Measurements from ENCODE around the gene LGR6. TPM values are rescaled to one million over a fixed set of nuclear protein-coding genes. Genes with fewer than 3 reads are reported as not detected.

The LGR6 gene
- total and polyA plus RNA-seq, 2 experiments from 2014 or later = 0.66 to 0.89 TPM

DNA sequence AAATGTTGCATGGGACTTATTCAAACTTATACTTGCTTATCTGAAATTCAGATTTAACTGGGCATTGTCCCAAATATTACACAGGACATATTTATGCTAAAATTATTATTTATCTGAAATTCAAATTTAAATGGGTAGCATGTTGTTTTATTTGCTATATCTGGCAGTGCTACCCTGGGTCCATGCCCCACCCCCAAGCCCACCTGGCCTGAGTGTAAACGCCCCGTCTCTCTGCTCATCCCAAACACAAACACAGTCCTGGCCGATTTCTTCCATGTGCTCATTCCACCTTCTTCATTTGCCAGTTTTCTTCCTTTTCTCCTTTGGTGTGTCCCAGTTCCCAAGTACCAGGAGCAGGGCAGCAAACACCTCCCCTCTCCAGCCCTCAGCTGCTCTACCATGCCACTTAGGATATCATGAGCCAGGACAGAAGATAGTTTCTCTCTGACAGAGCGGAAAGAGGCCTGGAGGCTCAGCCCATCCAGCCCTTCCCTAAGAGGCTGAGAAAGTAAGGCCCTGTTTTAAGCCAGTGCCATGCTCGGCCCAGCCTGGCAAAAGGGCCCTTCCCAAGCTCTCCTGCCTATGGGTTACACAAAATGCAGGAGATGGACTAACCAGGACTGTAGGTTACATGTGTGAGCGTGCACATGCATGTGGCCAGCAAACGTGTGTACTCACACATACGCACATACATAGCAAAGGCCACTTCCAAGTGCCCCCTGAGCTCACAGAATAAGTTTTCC is 78.7 kb downstream of the LGR6 start (continued):
- TF ChIP-seq ZNF331 (CRISPR knock-in tag; IDR thresholded peaks at IDR 0.05; ENCODE audit: low read depth) (no peak), POLR2AphosphoS5 (IDR thresholded peaks at IDR 0.05; ENCODE audit: low read depth) (no peak), NANOG (IDR thresholded peaks at IDR 0.05; ENCODE audit: borderline replicate concordance) (no peak), EZH2 (IDR thresholded peaks at IDR 0.05; ENCODE audit: low read depth, unreplicated experiment) (no peak), EZH2phosphoT487 (IDR thresholded peaks at IDR 0.05; ENCODE audit: unreplicated experiment) (no peak)

DNA sequence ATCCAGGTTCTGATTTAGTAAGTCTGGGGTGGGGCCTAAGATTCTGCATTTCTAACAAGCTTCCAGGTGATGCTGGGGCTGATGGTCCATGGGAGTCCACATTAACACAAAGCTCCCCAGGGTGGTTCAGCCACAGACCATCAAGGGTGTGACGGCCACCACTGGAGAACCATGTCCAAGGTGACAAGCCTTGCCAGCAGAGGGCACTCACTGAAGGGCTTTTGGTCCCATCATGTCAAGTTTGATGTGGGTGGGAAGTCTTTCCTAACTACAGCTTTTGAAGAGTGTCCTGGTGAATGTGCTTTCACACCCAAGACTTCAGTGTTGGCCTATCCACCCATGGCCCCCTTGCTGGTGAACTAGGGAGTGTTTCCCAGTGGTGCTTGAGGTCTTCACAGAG is 81.0 kb downstream of the LGR6 start:
- peak; percentile 70 for ATAC-seq

More for the DNA sequence above, 81.0 kb downstream of the LGR6 start:
- DNase-seq (ENCODE audit: low spot score) = peak; percentile 54
- Mint-ChIP-seq H3K9me3 (no peaks in the 10 kb centered on the region; the same call in 2 of the 3 replicates), H3K27me3 (ENCODE audit: insufficient read depth, low read depth, poor library complexity) (peaks cover 5% of the 10 kb centered on the region), H3K4me3 (no peak overlapping the region), H3K27ac (no peak overlapping the region), H3K4me1 (peaks cover 3% of the 10 kb centered on the region; the same call in 2 of the 3 replicates), H3K36me3 (ENCODE audit: low read depth) (no peaks in the 10 kb centered on the region)
- no peak overlapping the region for H3K27ac ChIP-seq (ENCODE audit: low read depth)
- no peaks in the 10 kb centered on the region for H3F3A ChIP-seq (replicated peaks; ENCODE audit: low read depth)
- no peaks in the 10 kb centered on the region for H3K36me3 ChIP-seq (ENCODE audit: insufficient read depth)
- H3K4me1 ChIP-seq (ENCODE audit: insufficient read depth) = no peaks in the 10 kb centered on the region
- H3K79me2 ChIP-seq (replicated peaks; ENCODE audit: insufficient read depth) = no peaks in the 10 kb centered on the region
- H3K27me3 ChIP-seq (ENCODE audit: insufficient read depth) = no peaks in the 10 kb centered on the region
- H3K9me2 ChIP-seq (ENCODE audit: insufficient read depth) = peaks cover 6% of the 10 kb centered on the region
- H4K20me1 ChIP-seq (replicated peaks; ENCODE audit: insufficient read depth) = no peaks in the 10 kb centered on the region
- no peak overlapping the region for H2AFZ ChIP-seq
- TF ChIP-seq JUNB (IDR thresholded peaks at IDR 0.05; ENCODE audit: unreplicated experiment) = no peak
- TF ChIP-seq POLR2AphosphoS5 (IDR thresholded peaks at IDR 0.05; ENCODE audit: low read depth) = no peak
- TF ChIP-seq ZNF114 (CRISPR knock-in tag; IDR thresholded peaks at IDR 0.05) = no peak
- peak; percentile 54; the same call in 1 of the 2 replicates for TF ChIP-seq ZNF462 (CRISPR knock-in tag; IDR thresholded peaks at IDR 0.05)
- TF ChIP-seq ETS1 (IDR thresholded peaks at IDR 0.05) = no peak
- TF ChIP-seq STAT1 (IDR thresholded peaks at IDR 0.05; ENCODE audit: unreplicated experiment) = no peak
- TF ChIP-seq ZNF331 (CRISPR knock-in tag; IDR thresholded peaks at IDR 0.05; ENCODE audit: low read depth) = no peak
- TF ChIP-seq CTCF (conservative IDR thresholded peaks at IDR 0.05; ENCODE audit: low read depth in 2 of 2) = peak; percentile 40 to 85
- no peak for TF ChIP-seq CREB1 (CRISPR knock-in tag; IDR thresholded peaks at IDR 0.05; ENCODE audit: low read depth)
- H3K4me3 ChIP-seq = no peak overlapping the region
- H3K4me2 ChIP-seq = no peak overlapping the region

All from GM23338 (cell line).